ENCODE data around the gene PSMD4.
"Not testable (repeated sequence)": the region's sequence is repeated elsewhere in the genome, so short reads cannot be mapped to it uniquely, and the experiment has no call there.

Gene PSMD4

GRCh38 chr1:151254217-151255213, at the start of gene PSMD4:
PSMD4 (plus strand) TSS chr1:151254734; CDS start chr1:151254783, 49 bp downstream.
- peaks cover 13% of the 10 kb centered on the region for H3K36me3 ChIP-seq (ENCODE audit: control insufficient read depth, insufficient read depth, low read length, severe bottlenecking)
- H3K9me3 ChIP-seq (ENCODE audit: control insufficient read depth, low read length): no peaks in the 10 kb centered on the region
- H3K4me3 ChIP-seq (ENCODE audit: low read length): peak within 1 kb of the TSS; percentile 99
- no peaks in the 10 kb centered on the region for H3K27me3 ChIP-seq (replicated peaks; ENCODE audit: control insufficient read depth, insufficient read depth, low read length)
- DNase-seq (ENCODE audit: low read depth): peak; percentile 98
- H3K9ac ChIP-seq (ENCODE audit: low read length): peak within 1 kb of the TSS; percentile 95
- peaks cover 10% of the 10 kb centered on the region for H3K4me1 ChIP-seq (ENCODE audit: control insufficient read depth, insufficient read depth, low read length)

GRCh38 chr1:151205381-151205965, 49.1 kb upstream of the PSMD4 start:
- H3K9ac ChIP-seq (ENCODE audit: low read length); DNase-seq (ENCODE audit: low read depth); H3K4me3 ChIP-seq (ENCODE audit: low read length); H3K27me3 ChIP-seq (replicated peaks; ENCODE audit: control insufficient read depth, insufficient read depth, low read length); H3K9me3 ChIP-seq (ENCODE audit: control insufficient read depth, low read length): not testable (repeated sequence)
- Histone ChIP-seq H3K36me3 (ENCODE audit: control insufficient read depth, insufficient read depth, low read length, severe bottlenecking) (peaks cover 53% of the 10 kb centered on the region), H3K4me1 (ENCODE audit: control insufficient read depth, insufficient read depth, low read length) (peaks cover 34% of the 10 kb centered on the region)

- DNase-seq (ENCODE audit: low read depth): peak; percentile 27
- H3K9ac ChIP-seq (ENCODE audit: low read length): no peak overlapping the region
- no peak overlapping the region for H3K4me3 ChIP-seq (ENCODE audit: low read length)
- H3K36me3 ChIP-seq (ENCODE audit: control insufficient read depth, insufficient read depth, low read length, severe bottlenecking): peaks cover 65% of the 10 kb centered on the region
- peaks cover 20% of the 10 kb centered on the region for H3K4me1 ChIP-seq (ENCODE audit: control insufficient read depth, insufficient read depth, low read length)
- no peaks in the 10 kb centered on the region for H3K27me3 ChIP-seq (replicated peaks; ENCODE audit: control insufficient read depth, insufficient read depth, low read length)
- no peaks in the 10 kb centered on the region for H3K9me3 ChIP-seq (ENCODE audit: control insufficient read depth, low read length)
These were observed 43.7 kb upstream of the PSMD4 start for GRCh38 chr1:151210830-151211229.

- Histone ChIP-seq H3K4me3 (ENCODE audit: low read length) (no peak overlapping the region), H3K4me1 (ENCODE audit: control insufficient read depth, insufficient read depth, low read length) (peaks cover 12% of the 10 kb centered on the region), H3K9me3 (ENCODE audit: control insufficient read depth, low read length) (no peaks in the 10 kb centered on the region), H3K9ac (ENCODE audit: low read length) (no peak overlapping the region), H3K27me3 (replicated peaks; ENCODE audit: control insufficient read depth, insufficient read depth, low read length) (no peaks in the 10 kb centered on the region), H3K36me3 (ENCODE audit: control insufficient read depth, insufficient read depth, low read length, severe bottlenecking) (peaks cover 55% of the 10 kb centered on the region)
- no peak for DNase-seq (ENCODE audit: low read depth)
These were observed 42.4 kb upstream of the PSMD4 start for GRCh38 chr1:151211972-151212705.

- H3K9me3 ChIP-seq (ENCODE audit: control insufficient read depth, low read length): no peaks in the 10 kb centered on the region
These were observed 41.0 kb upstream of the PSMD4 start for GRCh38 chr1:151213560-151213959.

GRCh38 chr1:151221616-151222015, 32.9 kb upstream of the PSMD4 start:
- H3K27me3 ChIP-seq (replicated peaks; ENCODE audit: control insufficient read depth, insufficient read depth, low read length): no peaks in the 10 kb centered on the region
- no peak overlapping the region for H3K9ac ChIP-seq (ENCODE audit: low read length)
- H3K4me3 ChIP-seq (ENCODE audit: low read length): no peak overlapping the region
- peaks cover 21% of the 10 kb centered on the region for H3K36me3 ChIP-seq (ENCODE audit: control insufficient read depth, insufficient read depth, low read length, severe bottlenecking)
- no peaks in the 10 kb centered on the region for H3K9me3 ChIP-seq (ENCODE audit: control insufficient read depth, low read length)
- H3K4me1 ChIP-seq (ENCODE audit: control insufficient read depth, insufficient read depth, low read length): peaks cover 27% of the 10 kb centered on the region
- DNase-seq (ENCODE audit: low read depth): no peak

More at GRCh38 chr1:151213560-151213959, 41.0 kb upstream of the PSMD4 start:
- Histone ChIP-seq H3K36me3 (ENCODE audit: control insufficient read depth, insufficient read depth, low read length, severe bottlenecking) (peaks cover 41% of the 10 kb centered on the region), H3K4me3 (ENCODE audit: low read length) (no peak overlapping the region), H3K4me1 (ENCODE audit: control insufficient read depth, insufficient read depth, low read length) (peaks cover 7% of the 10 kb centered on the region), H3K9ac (ENCODE audit: low read length) (no peak overlapping the region), H3K27me3 (replicated peaks; ENCODE audit: control insufficient read depth, insufficient read depth, low read length) (no peaks in the 10 kb centered on the region)
- no peak for DNase-seq (ENCODE audit: low read depth)

- H3K36me3 ChIP-seq (ENCODE audit: control insufficient read depth, insufficient read depth, low read length, severe bottlenecking): peaks cover 26% of the 10 kb centered on the region
- DNase-seq (ENCODE audit: low read depth): no peak
These were observed 32.4 kb upstream of the PSMD4 start for GRCh38 chr1:151222130-151222529.

GRCh38 chr1:151235235-151235634, 19.3 kb upstream of the PSMD4 start:
- peaks cover 99% of the 10 kb centered on the region for H3K36me3 ChIP-seq (ENCODE audit: control insufficient read depth, insufficient read depth, low read length, severe bottlenecking)

More at GRCh38 chr1:151222130-151222529, 32.4 kb upstream of the PSMD4 start:
- no peaks in the 10 kb centered on the region for H3K27me3 ChIP-seq (replicated peaks; ENCODE audit: control insufficient read depth, insufficient read depth, low read length)
- no peak overlapping the region for H3K9ac ChIP-seq (ENCODE audit: low read length)
- H3K9me3 ChIP-seq (ENCODE audit: control insufficient read depth, low read length): no peaks in the 10 kb centered on the region
- H3K4me3 ChIP-seq (ENCODE audit: low read length): no peak overlapping the region
- H3K4me1 ChIP-seq (ENCODE audit: control insufficient read depth, insufficient read depth, low read length): peaks cover 27% of the 10 kb centered on the region

GRCh38 chr1:151237678-151238466, 16.7 kb upstream of the PSMD4 start:
- Histone ChIP-seq H3K9me3 (ENCODE audit: control insufficient read depth, low read length) (no peaks in the 10 kb centered on the region), H3K36me3 (ENCODE audit: control insufficient read depth, insufficient read depth, low read length, severe bottlenecking) (peaks cover 98% of the 10 kb centered on the region), H3K9ac (ENCODE audit: low read length) (peak overlapping the region; percentile 17), H3K4me3 (ENCODE audit: low read length) (no peak overlapping the region), H3K27me3 (replicated peaks; ENCODE audit: control insufficient read depth, insufficient read depth, low read length) (no peaks in the 10 kb centered on the region), H3K4me1 (ENCODE audit: control insufficient read depth, insufficient read depth, low read length) (peaks cover 15% of the 10 kb centered on the region)
- no peak for DNase-seq (ENCODE audit: low read depth)

More at GRCh38 chr1:151235235-151235634, 19.3 kb upstream of the PSMD4 start:
- Histone ChIP-seq H3K4me3 (ENCODE audit: low read length) (no peak overlapping the region), H3K9me3 (ENCODE audit: control insufficient read depth, low read length) (no peaks in the 10 kb centered on the region), H3K27me3 (replicated peaks; ENCODE audit: control insufficient read depth, insufficient read depth, low read length) (no peaks in the 10 kb centered on the region), H3K9ac (ENCODE audit: low read length) (no peak overlapping the region), H3K4me1 (ENCODE audit: control insufficient read depth, insufficient read depth, low read length) (peaks cover 15% of the 10 kb centered on the region)
- no peak for DNase-seq (ENCODE audit: low read depth)

GRCh38 chr1:151238467-151238739, 16.1 kb upstream of the PSMD4 start:
- peak; percentile 76 for DNase-seq (ENCODE audit: low read depth)
- Histone ChIP-seq H3K4me1 (ENCODE audit: control insufficient read depth, insufficient read depth, low read length) (peaks cover 15% of the 10 kb centered on the region), H3K4me3 (ENCODE audit: low read length) (no peak overlapping the region), H3K9ac (ENCODE audit: low read length) (no peak overlapping the region), H3K9me3 (ENCODE audit: control insufficient read depth, low read length) (no peaks in the 10 kb centered on the region), H3K36me3 (ENCODE audit: control insufficient read depth, insufficient read depth, low read length, severe bottlenecking) (peaks cover 99% of the 10 kb centered on the region), H3K27me3 (replicated peaks; ENCODE audit: control insufficient read depth, insufficient read depth, low read length) (no peaks in the 10 kb centered on the region)
